Neuron (in vitro differentiated cells): ENCODE results near the gene PRKCE.

Experiments
- H2AFZ ChIP-seq: one replicate; pipeline ENCODE4 v1.6.1; 2013; ENCODE audit warnings: low read depth, mild to moderate bottlenecking, inconsistent platforms, low read length, moderate library complexity
- H3K27me3 ChIP-seq: one replicate; pipeline ENCODE4 v1.6.1; 2013; ENCODE audit warnings: low read length; ENCODE audit not compliant: insufficient read depth
- H3K36me3 ChIP-seq: one replicate; pipeline ENCODE4 v1.6.1; 2013; ENCODE audit warnings: low read length; ENCODE audit not compliant: insufficient read depth
- H3K4me1 ChIP-seq: one replicate; pipeline ENCODE4 v1.6.1; 2013; ENCODE audit warnings: low read length; ENCODE audit not compliant: insufficient read depth
- H3K4me3 ChIP-seq: 2 replicates; pipeline ENCODE4 v1.5.1; 2013; ENCODE audit warnings: mild to moderate bottlenecking, low read length, moderate library complexity
- H3K9me3 ChIP-seq: one replicate; pipeline ENCODE4 v1.6.1; 2013; ENCODE audit warnings: low read length

The PRKCE gene

GRCh38 chr2:46163804-46164528, 512.5 kb downstream of the PRKCE start:
- no peaks in the 10 kb centered on the region for H3K9me3 ChIP-seq
- H3K4me1 ChIP-seq, result peaks cover 16% of the 10 kb centered on the region
- no peak overlapping the region for H2AFZ ChIP-seq
- H3K27me3 ChIP-seq, result no peaks in the 10 kb centered on the region
- no peak overlapping the region for H3K4me3 ChIP-seq
- no peaks in the 10 kb centered on the region for H3K36me3 ChIP-seq

DNA sequence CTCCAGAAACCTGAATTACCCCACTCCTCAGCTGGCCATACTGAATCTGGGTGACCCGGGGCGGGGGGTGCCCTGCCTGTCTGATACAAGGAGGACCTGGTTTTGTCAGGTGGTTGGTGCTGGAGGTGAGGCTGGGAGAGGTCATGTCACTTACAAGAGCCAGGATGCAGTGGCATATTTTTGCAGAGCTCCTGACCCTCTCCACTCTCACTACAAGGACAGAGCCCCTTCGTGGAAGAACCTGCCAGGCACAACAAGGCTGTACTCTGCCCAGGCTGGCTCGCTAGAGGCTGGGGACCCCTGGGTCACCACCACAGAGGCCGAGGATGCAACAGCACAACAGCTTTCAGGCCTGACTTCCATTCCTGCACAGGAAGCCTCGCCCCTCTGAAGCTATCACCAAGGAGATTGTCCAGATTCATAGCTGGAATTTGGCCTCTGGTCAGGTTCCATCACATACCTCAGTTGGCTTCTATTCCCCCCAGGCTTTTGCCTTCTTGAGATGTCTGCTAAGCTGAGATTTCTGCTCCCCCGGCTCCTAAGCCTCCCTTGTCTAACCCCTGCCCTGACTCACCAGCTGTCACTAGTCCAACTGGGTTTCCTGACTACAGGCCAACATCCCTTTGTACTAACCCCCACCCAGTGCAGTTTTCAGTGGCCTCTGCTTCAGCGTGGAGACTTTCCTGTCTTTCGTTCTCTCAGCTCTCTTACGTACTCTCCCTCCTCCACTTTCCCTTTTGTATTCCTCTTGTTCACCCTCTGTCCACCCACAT, 513.2 kb downstream of the PRKCE start:
- Histone ChIP-seq H3K4me3 (no peak overlapping the region), H3K4me1 (peaks cover 16% of the 10 kb centered on the region), H3K27me3 (no peaks in the 10 kb centered on the region), H2AFZ (no peak overlapping the region), H3K36me3 (no peaks in the 10 kb centered on the region), H3K9me3 (no peaks in the 10 kb centered on the region)

DNA sequence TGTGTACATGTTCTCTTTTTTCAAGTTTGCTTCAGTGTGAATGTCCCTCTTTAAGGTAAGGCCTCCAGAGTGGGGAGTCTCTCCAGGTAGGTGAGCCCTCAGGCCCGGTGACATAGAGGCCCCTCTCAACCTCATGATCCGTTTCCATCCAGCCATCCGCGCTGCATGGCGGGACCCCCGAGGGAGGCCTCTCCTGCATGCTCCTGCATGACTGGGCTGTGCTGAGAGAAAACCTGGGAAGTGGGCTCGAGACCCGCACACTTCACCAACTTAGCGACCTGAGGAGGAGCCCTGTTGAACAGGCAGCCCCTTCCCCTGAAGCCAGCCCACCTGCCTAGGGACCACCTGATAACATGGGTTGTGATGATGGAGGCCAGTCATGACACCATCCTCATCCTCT, 514.4 kb downstream of the PRKCE start:
- no peaks in the 10 kb centered on the region for H3K36me3 ChIP-seq
- peaks cover 16% of the 10 kb centered on the region for H3K4me1 ChIP-seq
- no peak overlapping the region for H3K4me3 ChIP-seq
- H3K27me3 ChIP-seq, result no peaks in the 10 kb centered on the region
- H2AFZ ChIP-seq, result no peak overlapping the region
- H3K9me3 ChIP-seq, result no peaks in the 10 kb centered on the region

DNA sequence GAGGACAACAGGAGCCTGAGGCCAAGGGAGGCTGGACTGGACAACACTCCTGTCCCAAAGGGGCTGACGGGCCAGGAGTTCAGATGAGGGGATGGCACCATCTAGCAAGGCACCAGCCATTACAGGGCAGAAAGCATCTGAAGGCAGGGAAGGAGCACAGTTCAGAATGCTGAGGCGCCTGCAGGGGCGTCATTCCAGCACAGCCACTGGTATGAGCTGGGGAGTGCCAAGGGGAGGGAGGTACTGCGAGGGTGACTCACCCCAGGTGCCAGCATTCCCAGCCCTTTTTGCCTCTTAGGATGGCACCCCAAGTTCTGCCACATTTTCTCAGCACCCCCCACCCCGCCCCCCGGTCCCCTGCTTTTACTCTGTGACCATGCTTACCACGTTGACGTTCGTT, 515.9 kb downstream of the PRKCE start:
- H3K36me3 ChIP-seq, result no peaks in the 10 kb centered on the region
- H3K9me3 ChIP-seq, result no peaks in the 10 kb centered on the region
- H3K4me1 ChIP-seq, result peaks cover 16% of the 10 kb centered on the region
- H3K4me3 ChIP-seq, result no peak overlapping the region
- H2AFZ ChIP-seq, result no peak overlapping the region
- H3K27me3 ChIP-seq, result no peaks in the 10 kb centered on the region

DNA sequence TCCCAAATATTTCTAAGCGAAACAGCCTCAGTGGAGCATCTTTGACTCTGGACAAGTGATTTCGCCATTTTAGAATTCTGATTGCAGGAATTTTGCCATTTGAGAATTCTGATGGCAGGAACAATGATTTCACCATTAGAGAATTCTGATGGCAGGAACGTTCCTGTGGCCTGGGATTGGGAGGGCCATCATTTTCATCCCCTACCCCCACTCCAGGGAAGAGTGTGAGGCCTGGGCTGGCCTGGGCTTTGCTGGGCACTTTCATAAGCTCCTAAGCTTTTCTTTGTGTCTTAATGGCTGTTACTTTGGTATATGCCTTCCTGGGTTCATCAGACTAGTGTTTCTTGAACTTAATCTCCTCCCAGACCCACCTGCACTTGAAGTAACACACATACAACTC, 516.4 kb downstream of the PRKCE start:
- Histone ChIP-seq H2AFZ (no peak overlapping the region), H3K9me3 (no peaks in the 10 kb centered on the region), H3K4me1 (peaks cover 16% of the 10 kb centered on the region), H3K4me3 (no peak overlapping the region), H3K36me3 (no peaks in the 10 kb centered on the region), H3K27me3 (no peaks in the 10 kb centered on the region)

- H3K9me3 ChIP-seq, result no peaks in the 10 kb centered on the region
- no peak overlapping the region for H3K4me3 ChIP-seq
- no peak overlapping the region for H2AFZ ChIP-seq
- no peaks in the 10 kb centered on the region for H3K27me3 ChIP-seq
- H3K36me3 ChIP-seq, result no peaks in the 10 kb centered on the region
- H3K4me1 ChIP-seq, result peaks cover 12% of the 10 kb centered on the region
Measured at GRCh38 chr2:46169467-46169866, 518.0 kb downstream of the PRKCE start.

GRCh38 chr2:46170026-46170425, 518.6 kb downstream of the PRKCE start:
- Histone ChIP-seq H2AFZ (no peak overlapping the region), H3K4me3 (no peak overlapping the region), H3K9me3 (no peaks in the 10 kb centered on the region), H3K27me3 (no peaks in the 10 kb centered on the region), H3K4me1 (peaks cover 7% of the 10 kb centered on the region), H3K36me3 (no peaks in the 10 kb centered on the region)

DNA sequence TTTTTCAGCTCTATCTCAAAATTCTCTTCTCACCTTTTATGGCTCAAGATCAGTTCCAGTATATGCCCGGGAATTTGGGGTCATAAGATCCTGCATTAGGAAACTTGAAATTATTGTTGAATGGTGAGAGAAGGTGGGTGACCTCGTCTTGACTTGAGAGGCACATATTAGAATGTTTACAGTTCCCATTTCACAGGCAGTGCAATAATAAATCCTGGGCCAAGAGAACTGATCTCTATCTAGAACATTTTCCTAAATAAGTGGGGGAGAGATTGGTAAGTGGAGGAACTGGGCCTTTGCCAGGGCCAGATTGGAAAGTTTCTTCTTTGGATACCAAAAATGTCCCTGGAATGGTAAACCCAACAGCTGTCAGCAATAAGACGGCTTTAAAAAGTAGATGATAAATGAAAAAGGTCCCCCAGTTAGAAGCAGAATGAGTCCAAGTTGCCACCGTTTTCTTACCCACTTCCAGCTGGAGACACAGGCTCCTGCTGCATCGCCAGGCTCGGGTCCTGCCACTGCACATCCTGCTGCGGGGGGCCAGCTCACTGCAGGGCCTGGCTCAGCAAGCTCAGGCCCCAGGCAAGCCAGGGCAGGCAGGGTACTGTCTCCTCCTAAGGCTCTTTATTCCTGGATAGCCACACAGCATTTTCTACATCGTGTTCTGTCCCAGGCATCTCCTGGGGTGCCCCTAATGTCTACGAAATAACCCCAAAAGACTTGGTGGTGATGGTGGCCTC, 519.3 kb downstream of the PRKCE start:
- Histone ChIP-seq H3K36me3 (no peaks in the 10 kb centered on the region), H3K9me3 (no peaks in the 10 kb centered on the region), H2AFZ (no peak overlapping the region), H3K27me3 (no peaks in the 10 kb centered on the region), H3K4me3 (no peak overlapping the region), H3K4me1 (no peaks in the 10 kb centered on the region)

- H3K4me1 ChIP-seq, result no peaks in the 10 kb centered on the region
- no peak overlapping the region for H2AFZ ChIP-seq
- H3K4me3 ChIP-seq, result no peak overlapping the region
- no peaks in the 10 kb centered on the region for H3K36me3 ChIP-seq
- no peaks in the 10 kb centered on the region for H3K9me3 ChIP-seq
- H3K27me3 ChIP-seq, result no peaks in the 10 kb centered on the region
Measured at GRCh38 chr2:46171411-46171953, 520.0 kb downstream of the PRKCE start.

GRCh38 chr2:46171996-46172546, 520.6 kb downstream of the PRKCE start:
- H3K4me1 ChIP-seq, result no peaks in the 10 kb centered on the region
- no peaks in the 10 kb centered on the region for H3K27me3 ChIP-seq
- H3K4me3 ChIP-seq, result no peak overlapping the region
- no peaks in the 10 kb centered on the region for H3K36me3 ChIP-seq
- H3K9me3 ChIP-seq, result no peaks in the 10 kb centered on the region
- H2AFZ ChIP-seq, result no peak overlapping the region

GRCh38 chr2:46173030-46173429, 521.6 kb downstream of the PRKCE start:
- no peaks in the 10 kb centered on the region for H3K36me3 ChIP-seq
- H3K4me1 ChIP-seq, result no peaks in the 10 kb centered on the region
- H3K27me3 ChIP-seq, result no peaks in the 10 kb centered on the region
- H2AFZ ChIP-seq, result no peak overlapping the region
- no peaks in the 10 kb centered on the region for H3K9me3 ChIP-seq
- H3K4me3 ChIP-seq, result no peak overlapping the region

DNA sequence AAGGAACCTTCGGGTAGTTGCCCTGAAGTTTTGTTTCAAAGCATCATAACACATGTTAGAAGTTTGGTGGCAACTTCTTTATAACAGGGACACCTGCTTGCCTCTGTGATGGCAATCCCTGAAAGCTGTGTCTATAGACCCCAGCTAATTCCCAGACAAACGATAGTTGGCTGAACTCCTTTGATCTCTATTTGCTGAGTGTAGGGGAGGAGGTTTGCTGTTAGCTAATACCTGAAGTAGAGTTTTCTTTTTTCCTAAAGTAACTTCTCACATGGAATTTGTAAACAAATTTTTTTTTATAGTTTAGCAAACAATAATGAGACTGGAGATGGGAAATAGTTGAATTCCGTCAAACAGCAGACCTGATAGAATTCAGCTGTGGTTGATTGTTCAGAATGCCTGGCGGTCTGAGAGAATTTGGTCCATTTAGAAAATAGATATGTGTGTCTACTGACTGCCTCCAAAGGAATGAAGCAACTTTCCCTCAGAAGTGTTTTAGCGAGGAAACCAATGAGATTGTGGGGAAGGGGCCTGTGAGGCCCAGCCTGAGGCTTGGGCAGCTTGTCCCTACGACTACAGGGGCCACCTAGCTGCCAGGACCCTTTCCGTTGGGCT, 522.3 kb downstream of the PRKCE start:
- Histone ChIP-seq H2AFZ (no peak overlapping the region), H3K9me3 (no peaks in the 10 kb centered on the region), H3K36me3 (no peaks in the 10 kb centered on the region), H3K4me3 (no peak overlapping the region), H3K27me3 (no peaks in the 10 kb centered on the region), H3K4me1 (no peaks in the 10 kb centered on the region)
